ENCODE results near the gene NPAS3. TPM values are rescaled to one million over a fixed set of nuclear protein-coding genes. Genes with fewer than 3 reads are reported as not detected.
A peak's percentile ranks its signal among the peaks of the same experiment; 100 is the strongest.

The NPAS3 gene
- total and polyA plus RNA-seq, 4 donors = 0.07 to 0.09 (median 0.08) TPM; not detected in 1

DNA sequence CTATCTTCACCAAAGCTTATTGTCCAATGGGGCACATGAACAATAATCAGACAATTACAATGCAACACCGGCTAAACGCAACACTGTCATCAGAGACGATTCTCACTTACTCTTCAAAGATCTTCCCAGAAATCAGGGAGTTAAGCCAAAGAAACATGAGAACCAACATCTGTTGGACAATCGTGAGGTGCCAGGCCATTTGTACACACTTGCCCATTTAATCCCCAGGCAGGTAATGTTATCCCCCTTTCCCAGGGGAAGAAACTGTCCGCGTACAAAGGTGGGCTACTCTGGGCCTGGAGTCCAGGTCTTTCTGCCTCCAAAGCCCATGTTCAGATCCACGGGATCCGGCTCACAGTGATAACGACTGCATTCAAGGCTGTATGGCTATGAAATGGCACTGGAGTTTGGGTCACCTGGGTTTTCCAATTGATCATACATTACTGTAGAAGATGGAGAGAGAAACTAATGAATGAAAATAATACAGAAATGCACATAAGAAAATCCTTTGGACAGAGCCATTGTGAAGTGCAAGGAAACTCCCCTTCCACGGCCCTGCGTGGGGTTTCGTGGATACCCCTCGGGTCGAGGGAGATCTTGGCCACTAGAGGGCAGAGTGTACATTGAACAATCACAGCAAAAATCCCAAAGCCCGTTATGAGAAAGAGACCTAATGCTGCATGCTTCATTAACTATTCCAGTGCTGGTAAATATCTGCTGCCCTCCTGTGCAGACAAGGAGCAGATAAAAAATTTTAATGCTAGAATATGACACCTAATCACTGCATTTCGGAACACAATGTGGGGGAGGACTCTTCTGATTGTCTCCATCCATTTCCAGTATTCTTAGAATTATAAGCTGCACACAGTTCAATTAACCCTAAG lies 900.8 kb downstream of the NPAS3 start:
- H3K27ac ChIP-seq (ENCODE audit: low read depth in 1 of 2, low read length in 2 of 2) = no peak overlapping the region
- peak; percentile 82 to 90 for TF ChIP-seq RAD21 (IDR thresholded peaks at IDR 0.05)
- TF ChIP-seq, protein P1, sequence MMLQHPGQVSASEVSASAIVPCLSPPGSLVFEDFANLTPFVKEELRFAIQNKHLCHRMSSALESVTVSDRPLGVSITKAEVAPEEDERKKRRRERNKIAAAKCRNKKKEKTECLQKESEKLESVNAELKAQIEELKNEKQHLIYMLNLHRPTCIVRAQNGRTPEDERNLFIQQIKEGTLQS (IDR thresholded peaks at IDR 0.05) = no peak
- TF ChIP-seq, protein P2, sequence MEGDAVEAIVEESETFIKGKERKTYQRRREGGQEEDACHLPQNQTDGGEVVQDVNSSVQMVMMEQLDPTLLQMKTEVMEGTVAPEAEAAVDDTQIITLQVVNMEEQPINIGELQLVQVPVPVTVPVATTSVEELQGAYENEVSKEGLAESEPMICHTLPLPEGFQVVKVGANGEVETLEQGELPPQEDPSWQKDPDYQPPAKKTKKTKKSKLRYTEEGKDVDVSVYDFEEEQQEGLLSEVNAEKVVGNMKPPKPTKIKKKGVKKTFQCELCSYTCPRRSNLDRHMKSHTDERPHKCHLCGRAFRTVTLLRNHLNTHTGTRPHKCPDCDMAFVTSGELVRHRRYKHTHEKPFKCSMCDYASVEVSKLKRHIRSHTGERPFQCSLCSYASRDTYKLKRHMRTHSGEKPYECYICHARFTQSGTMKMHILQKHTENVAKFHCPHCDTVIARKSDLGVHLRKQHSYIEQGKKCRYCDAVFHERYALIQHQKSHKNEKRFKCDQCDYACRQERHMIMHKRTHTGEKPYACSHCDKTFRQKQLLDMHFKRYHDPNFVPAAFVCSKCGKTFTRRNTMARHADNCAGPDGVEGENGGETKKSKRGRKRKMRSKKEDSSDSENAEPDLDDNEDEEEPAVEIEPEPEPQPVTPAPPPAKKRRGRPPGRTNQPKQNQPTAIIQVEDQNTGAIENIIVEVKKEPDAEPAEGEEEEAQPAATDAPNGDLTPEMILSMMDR (IDR thresholded peaks at IDR 0.05; ENCODE audit: low read depth, low read length, missing input control) = peak; percentile 70
- H3K4me1 ChIP-seq (ENCODE audit: control insufficient read depth in 4 of 4, insufficient read depth in 4 of 4, low read length in 3 of 4) = peaks cover 0 to 2% (median 0%) of the 10 kb centered on the region in 4 donors
- H3K4me3 ChIP-seq (ENCODE audit: low read depth in 1 of 3, low read length in 3 of 3) = no peak overlapping the region
- DNase-seq (ENCODE audit: low spot score) = peak; percentile 47
- WGBS = 51% methylated on average over 16 of the region's 16 CpGs
- H3K9ac ChIP-seq (ENCODE audit: low read depth in 1 of 2, low read length in 2 of 2) = no peak overlapping the region
- H3K9me3 ChIP-seq (ENCODE audit: control insufficient read depth in 4 of 4, low read length in 3 of 4) = no peaks in the 10 kb centered on the region
- no peaks in the 10 kb centered on the region for H3K36me3 ChIP-seq (ENCODE audit: control insufficient read depth in 4 of 4, insufficient read depth in 3 of 4, low read depth in 1 of 4, low read length in 3 of 4)
- H3K27me3 ChIP-seq (ENCODE audit: control insufficient read depth in 4 of 4, insufficient read depth in 4 of 4, low read length in 3 of 4) = no peaks in the 10 kb centered on the region

DNA sequence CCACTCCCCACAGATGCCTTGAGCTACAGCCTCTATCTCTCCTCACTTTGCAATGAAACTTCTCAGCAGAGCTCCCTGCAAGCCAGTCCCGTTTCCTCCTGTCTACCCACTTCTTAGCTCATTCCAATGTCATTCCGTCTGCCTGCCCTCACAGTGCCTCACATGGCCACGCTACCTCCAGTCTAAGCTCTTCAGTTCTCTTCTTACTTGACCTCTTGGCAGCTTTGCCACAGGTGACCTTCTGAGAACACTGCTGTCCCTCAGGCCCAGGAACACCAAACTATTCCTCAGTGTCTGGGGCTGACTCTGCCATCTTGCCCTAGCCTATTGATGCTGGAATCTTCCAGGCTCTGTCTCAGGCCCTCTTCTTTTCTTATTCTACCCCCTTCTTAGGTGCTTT lies 902.1 kb downstream of the NPAS3 start:
- H3K4me3 ChIP-seq (ENCODE audit: low read depth in 1 of 3, low read length in 3 of 3) = no peak overlapping the region
- TF ChIP-seq, protein P3, sequence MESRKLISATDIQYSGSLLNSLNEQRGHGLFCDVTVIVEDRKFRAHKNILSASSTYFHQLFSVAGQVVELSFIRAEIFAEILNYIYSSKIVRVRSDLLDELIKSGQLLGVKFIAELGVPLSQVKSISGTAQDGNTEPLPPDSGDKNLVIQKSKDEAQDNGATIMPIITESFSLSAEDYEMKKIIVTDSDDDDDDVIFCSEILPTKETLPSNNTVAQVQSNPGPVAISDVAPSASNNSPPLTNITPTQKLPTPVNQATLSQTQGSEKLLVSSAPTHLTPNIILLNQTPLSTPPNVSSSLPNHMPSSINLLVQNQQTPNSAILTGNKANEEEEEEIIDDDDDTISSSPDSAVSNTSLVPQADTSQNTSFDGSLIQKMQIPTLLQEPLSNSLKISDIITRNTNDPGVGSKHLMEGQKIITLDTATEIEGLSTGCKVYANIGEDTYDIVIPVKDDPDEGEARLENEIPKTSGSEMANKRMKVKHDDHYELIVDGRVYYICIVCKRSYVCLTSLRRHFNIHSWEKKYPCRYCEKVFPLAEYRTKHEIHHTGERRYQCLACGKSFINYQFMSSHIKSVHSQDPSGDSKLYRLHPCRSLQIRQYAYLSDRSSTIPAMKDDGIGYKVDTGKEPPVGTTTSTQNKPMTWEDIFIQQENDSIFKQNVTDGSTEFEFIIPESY (IDR thresholded peaks at IDR 0.05) = no peak
- TF ChIP-seq, protein P2 (IDR thresholded peaks at IDR 0.05; ENCODE audit: low read depth, low read length, missing input control) = no peak
- TF ChIP-seq YY1 (IDR thresholded peaks at IDR 0.05) (no peak), HNF4G (IDR thresholded peaks at IDR 0.05) (no peak), JUND (IDR thresholded peaks at IDR 0.05) (no peak), FOXA2 (IDR thresholded peaks at IDR 0.05) (no peak), RXRA (IDR thresholded peaks at IDR 0.05) (no peak), HNF4A (conservative IDR thresholded peaks at IDR 0.05) (no peak)
- no peak for DNase-seq (ENCODE audit: low spot score)
- no peaks in the 10 kb centered on the region for H3K36me3 ChIP-seq (ENCODE audit: control insufficient read depth in 4 of 4, insufficient read depth in 3 of 4, low read depth in 1 of 4, low read length in 3 of 4)
- H3K9me3 ChIP-seq (ENCODE audit: control insufficient read depth in 4 of 4, low read length in 3 of 4) = no peaks in the 10 kb centered on the region
- peaks cover 0 to 4% (median 0%) of the 10 kb centered on the region in 4 donors for H3K27me3 ChIP-seq (ENCODE audit: control insufficient read depth in 4 of 4, insufficient read depth in 4 of 4, low read length in 3 of 4)
- 85% methylated on average over 3 of the region's 3 CpGs for WGBS
- no peak overlapping the region for H3K9ac ChIP-seq (ENCODE audit: low read depth in 1 of 2, low read length in 2 of 2)
- H3K4me1 ChIP-seq (ENCODE audit: control insufficient read depth in 4 of 4, insufficient read depth in 4 of 4, low read length in 3 of 4) = peaks cover 0 to 2% (median 0%) of the 10 kb centered on the region in 4 donors
- H3K27ac ChIP-seq (ENCODE audit: low read depth in 1 of 2, low read length in 2 of 2) = no peak overlapping the region

Measured in liver (tissue), 9 donors.